NCI-H226 (cell line): ENCODE data around the gene NPSR1.

Experiments
- DNase-seq: peaks from one replicate; pipeline ENCODE4 v3.0.0-alpha.2; 2015

The NPSR1 gene

DNA sequence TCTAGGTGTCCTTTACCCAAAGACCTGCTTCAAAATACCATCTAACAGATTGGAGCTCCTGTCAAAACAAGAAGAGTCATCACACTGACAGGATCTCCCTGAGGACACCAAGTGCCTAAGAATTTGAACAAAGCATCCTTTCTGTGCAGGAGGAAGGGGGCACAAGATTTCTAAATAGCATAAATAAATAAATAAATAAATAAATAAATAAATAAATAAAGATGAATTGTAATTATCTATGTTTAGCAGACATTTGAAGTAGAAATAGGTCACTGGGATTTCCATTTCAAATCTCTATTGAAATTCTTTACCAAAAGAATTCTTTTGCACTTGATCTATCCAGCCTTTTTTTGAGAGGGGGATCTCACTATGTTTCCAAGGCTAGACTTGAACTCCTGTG, 65.3 kb downstream of the NPSR1 start:
- no peak for DNase-seq

DNA sequence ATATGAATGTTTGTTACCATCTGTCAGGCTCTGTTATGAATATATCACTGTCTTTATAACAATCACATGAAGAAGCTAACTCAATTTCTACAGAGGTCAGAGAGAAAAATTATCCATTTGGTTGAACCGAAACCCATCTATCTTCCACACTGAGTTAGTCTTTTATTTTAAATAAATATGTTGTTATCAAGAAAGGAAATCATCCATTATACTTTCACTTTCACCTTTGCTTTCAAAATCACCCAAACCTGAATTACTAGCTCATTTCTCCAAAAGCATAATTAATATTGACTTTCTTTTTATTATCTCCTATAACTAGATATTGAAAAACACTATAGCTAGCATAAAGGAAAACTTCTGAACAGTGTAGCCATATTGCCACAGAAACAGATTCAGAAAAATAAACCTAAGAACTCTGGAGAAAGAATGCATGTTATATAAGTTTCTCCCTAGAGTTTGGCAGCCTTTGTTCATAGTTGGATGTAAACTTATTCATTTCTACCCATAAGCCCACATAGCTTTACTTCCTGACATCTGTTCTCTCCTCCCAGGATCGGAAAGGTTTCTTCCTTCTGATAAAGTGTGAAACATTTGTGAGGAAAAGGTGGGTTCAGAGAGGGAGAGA, 66.0 kb downstream of the NPSR1 start:
- DNase-seq, result no peak

DNA sequence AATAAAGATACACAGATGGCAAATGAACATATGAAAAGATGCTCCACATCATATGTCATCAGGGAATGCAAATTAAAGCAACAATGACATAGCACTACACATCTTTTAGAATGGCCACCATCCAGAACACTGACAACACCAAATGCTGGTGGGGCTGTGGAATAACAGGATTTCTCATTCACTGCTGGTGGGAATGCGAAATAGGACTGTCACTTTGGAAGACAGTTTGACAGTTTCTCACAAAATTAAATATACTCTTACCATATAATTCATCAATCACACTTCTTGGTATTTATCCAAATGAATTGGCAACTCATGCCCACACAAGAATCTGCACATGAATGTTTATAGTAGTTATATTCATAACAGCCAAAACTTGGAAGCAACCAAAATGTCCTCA, 68.2 kb downstream of the NPSR1 start:
- no peak for DNase-seq

DNA sequence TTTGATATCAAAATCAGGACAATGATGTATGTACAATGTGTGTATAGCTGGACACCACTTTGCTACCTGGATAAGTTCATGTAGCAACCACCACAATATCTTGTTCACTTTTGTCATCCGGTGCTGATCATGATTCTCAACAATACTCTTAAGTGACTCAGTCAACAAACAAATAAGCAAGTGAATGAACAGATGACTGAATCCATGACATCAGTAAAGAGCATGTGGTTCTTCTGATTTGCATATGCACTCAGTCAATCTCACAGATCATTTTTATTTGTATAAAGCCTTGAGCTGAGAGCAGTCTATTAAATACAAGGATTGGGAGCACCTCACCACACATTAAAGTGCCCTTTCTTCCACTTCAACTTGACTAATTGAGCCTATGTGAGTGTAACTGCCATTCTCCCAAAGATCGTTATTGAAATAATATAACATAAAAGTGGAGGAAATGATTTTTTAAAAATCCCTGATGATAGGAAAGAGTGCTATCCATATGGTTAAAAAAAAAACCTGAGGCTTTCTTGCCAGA, 69.5 kb downstream of the NPSR1 start:
- no peak for DNase-seq

DNA sequence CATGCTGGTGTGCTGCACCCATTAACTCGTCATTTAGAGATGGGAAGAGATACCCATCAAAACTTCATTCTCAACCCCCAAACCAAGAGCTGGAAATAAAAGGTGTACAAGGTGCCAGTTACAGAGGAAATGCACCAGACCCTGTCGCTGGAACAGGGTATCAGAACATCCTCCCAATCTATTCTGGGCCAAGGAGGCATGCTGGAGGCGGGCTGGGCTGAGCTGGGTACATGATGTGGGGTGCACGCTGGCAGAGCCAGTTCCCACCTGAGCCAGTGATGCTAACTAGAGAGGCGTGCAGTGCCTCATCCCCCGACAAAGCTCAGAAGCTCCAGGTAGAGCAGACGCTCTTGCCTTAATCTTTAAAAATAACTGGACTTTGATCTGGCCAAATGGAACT, 70.1 kb downstream of the NPSR1 start:
- no peak for DNase-seq

DNA sequence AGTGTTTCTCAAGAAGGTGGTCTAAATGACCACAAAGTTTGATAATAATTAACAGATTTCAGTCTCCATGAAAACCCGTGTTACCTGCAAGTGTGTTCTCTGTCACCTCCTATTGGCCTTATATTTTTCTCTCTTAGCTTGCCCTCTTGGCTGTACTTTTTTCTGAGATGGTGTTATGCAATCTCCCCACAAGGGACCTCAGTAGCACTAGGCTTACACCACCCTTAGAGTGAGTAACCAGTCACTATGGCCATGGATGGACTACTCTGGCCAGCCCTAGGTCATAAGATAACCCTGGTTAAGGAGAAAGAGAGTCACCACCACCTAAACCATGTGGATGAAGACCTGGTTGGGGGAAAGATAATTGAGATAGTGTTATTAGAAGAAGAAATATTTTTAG, 76.8 kb downstream of the NPSR1 start:
- DNase-seq, result no peak

DNA sequence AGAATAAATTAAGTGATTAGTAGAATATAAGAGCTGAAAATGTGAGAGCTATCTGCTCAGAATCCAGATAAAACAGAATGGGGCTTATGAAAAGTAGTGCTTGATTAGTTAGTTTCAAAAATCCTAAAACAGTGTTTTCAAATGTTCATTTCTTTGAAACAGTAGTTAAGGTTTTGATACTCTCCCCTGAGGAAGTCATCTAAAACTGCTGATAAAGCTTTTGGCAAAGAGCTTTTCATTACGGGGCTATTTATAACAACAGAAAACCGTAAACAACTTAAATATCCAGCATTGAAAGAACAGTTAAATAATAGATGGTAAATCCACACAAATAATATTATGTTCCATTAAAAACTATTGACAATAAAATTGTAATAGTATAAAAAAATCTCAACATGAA, 77.5 kb downstream of the NPSR1 start:
- DNase-seq, result no peak

DNA sequence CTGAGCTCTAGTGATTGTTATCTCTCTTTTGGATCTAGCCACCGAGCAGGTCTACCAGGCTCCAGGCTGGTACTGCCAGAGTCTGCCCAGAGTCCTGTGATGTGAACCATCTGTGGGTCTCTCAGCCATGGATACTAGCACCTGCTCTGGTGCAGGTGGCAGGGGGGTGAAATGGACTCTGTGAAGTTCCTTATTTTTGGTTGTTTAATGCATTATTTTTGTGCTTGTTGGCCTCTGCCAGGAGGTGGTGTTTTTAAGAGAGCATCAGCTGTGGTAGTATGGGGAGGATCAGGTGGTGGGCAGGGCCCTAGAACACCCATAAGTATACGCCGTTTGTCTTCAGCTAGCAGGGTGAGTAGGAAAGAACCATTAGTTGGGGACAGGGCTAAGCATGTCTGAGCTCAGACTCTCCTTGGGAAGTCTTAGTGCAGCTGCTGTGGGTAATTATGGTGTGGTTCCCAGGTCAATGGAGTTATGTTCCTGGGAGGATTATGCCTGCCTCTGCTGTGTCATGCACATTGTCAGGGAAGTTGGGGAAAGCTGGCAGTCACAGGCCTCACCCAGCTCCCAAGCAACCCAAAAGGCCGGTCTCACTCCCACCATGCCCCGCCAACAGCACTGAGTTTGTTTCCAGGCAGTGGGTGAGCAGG, 81.8 kb downstream of the NPSR1 start:
- no peak for DNase-seq

DNA sequence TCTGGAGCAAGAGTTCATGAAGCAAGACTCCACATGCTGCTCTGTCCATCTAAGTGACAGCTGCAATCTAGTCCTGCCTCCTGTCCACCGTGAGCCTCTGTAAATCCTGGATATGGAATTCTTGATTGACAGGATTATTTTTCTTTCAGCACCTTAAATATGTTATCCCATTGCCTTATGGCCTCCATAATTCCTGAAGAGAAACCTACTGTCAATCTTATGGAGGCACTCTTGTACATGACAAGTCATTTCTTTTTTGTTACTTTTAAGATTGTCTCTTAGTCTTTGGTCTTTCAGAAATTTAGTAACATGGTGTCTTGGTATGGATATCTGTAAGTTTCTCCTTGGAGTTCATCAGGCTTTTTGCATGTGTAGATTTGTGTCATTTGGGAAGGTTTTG, 82.8 kb downstream of the NPSR1 start:
- DNase-seq, result no peak

DNA sequence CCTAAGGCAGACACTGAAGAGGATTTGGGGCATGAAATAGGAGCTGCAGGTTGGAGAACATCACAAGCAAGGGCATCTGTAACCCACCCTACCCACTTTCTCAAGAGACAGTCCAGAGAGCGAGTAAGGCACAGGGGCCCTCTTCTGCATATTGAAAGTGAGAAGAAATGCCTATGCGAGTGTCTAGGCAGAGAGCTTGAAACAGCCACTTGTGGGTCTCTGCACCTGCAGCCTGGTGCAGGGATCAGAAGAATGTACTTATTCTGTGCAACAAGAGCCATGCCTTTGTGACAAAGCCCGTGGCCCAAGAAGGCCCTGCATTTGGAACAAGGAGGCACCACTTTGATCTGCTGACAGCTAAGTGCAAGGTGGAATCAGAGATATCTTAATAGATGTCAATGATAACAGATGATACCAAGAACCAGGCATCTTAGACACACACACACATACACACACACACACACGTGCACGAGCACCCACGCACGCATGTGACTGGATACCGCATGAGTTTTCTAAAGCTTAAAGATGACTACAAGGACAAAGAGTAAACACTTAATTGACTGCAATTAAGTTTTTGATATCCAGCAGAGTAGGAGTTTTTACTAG, 89.3 kb downstream of the NPSR1 start:
- no peak for DNase-seq

DNA sequence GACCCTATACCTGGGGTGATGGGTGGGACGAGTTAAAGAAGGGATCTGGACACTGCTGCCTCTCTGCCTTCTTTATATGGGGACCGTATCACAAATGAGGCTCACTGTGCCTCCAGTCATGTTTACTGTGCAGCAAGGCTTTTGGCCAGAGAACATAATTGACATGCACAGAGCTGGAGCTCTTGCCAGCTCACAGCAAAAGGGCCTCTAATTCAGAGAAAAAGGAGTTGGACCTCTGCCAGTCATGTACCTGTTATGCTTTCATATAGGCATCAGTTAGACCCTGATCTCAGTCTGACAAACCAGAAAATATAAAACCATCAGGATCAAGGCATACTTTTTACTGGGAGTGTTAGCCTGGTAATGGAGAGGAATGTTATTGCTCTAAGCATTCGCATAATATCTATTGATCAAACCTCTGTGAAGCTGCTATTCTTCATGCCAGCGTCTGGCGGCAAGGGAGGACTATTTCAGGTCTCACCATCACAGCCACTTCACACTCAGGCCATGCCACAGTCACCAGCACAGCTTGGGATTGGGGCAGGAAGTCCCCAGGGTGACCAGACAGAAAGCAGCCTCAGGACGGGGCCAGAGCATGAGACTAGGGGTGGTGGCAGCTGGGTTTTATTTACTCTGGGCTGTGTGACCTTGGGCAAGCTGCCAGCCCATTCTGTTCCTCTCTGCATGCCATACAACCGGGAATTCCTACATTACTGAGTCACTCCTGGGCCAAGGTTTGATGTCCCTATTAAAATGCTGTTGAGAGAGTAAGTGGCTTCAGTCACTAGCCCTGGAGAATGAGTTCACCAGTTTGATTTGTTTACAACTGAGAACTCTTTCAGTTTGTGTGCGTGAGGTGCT, 90.1 kb downstream of the NPSR1 start:
- no peak for DNase-seq

DNA sequence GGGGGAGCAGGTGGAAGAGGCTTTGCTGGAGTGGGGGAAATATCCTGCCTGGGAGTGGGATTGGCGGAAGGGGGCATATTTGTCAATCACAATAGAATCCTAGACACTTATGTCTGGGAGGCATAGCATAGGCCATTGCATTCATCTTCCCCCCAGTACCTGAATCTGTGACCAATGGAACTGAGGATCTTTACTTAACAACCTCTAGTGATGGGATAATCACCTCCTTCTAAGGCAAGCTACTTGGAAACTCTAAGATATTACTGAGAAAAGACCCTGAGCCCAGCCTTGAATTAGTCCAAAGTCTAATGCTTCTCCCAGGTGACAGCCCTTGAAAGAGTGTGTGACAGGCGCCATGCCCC, 90.7 kb downstream of the NPSR1 start:
- no peak for DNase-seq

DNA sequence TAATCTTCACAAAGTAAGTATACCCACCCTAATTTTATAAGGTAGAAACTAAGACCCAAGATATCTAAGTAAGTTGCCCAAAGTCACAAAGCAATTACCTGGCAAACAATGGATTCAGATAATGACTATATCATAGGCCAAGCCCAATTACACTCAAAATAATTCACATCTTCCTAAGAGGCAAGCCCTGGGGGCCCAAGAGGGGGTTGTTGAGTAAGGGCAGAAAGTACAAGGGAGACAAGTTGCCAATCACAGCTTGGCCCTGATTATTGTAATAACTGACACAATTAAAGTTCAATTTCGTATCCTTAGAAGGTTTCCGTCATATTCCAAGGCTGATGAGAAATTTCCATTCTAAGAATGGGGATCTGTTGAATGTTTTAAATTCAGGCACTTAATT, 91.4 kb downstream of the NPSR1 start:
- DNase-seq, result no peak

DNA sequence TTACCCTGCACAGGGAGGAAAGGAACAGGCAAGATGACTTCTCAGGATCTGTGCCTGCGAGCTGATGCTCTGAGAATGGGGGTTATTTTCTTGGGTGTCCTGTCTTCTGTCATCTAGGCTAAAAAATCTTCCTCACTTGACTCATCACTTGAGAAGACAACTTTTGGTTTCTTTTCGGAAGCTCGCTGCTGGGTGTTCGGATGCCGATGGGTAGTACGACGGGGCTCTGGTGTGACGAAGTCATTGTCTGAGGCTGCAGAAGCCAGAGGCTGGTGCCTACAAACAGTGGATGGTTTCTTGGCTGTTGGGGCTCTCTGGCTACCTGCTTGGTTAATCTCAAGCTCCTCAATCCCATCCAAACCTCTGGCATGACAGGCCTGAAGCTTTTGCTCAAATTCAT, 92.2 kb downstream of the NPSR1 start:
- DNase-seq, result no peak

DNA sequence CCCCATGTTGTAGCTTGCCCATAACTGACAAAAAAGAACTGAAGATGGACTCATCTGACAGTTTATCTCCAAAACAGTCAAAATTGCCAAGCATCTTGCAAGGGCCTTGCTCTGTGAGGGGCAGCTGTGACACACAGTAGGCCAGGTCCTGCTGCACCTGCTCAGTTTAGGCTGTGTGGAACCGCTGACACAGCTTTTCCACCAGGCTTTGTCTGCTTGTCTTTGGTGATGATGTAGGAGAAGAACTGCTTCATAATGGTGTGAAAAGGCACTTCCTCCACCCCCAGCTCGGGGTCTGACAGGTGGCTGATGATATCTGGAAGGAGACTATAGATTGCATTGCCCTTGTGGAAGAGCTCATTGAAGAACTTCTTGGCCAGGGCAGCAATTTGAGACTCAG, 92.6 kb downstream of the NPSR1 start:
- DNase-seq, result no peak

DNA sequence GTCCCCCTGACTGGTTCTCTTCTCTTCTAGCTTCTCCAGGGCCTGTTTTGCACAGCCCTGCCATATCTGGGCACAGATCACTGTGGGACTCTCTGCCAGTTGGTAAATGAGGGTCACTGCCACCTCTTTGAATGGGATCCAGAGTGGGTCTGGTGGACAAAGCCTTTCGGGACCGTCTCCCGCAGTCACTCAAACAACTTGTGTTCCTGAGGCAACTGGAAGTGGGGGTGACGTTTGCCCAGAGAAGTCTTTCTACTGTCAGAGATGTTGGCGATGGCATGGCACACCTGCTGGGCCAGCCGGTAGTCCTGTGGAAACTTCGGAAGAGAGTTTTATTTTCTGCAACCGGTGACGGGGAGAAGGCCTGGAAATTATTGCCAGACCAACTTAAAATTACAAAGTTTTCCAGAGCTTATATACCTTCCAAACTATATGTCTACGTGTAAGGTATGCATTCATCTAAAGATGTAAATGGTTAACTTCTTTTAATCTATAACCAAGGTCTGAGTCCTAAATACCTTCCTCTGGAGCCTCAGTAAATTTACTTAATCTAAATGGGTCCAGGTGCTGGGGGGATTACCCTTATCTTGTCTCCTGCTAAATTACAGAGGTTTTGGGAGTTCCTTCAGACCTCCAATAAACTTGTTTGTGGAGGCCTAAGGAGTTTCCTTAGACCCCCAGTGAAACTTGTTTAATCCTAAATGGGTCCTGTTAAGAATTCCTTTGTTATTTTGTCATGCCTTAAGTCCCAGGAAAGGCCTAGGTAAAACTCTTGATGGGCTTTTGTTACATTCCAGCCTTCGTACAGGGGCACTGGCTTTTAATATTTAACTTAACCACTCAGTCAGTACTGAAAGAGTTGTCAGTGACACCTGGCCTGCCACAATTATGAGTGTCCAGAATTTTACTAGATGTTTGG, 94.0 kb downstream of the NPSR1 start:
- no peak for DNase-seq

DNA sequence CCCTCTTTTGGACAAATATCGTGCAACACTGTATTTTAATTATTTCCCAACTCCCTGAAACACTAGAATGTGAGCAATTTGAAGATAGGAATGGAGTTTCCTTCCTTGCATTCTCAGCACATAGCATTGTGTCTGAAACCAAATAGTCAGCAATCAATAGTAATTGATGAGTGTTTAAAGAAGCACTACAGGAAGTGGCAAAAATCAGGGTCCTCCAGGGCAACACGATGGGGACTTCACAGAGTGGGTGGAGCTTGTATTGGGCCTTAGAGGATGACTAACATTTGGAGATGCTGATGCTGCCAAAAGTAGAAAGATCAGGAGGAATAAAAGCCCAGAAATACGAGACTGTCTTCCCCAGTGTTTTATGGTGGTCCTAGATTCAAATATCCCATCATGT, 94.9 kb downstream of the NPSR1 start:
- DNase-seq, result no peak

DNA sequence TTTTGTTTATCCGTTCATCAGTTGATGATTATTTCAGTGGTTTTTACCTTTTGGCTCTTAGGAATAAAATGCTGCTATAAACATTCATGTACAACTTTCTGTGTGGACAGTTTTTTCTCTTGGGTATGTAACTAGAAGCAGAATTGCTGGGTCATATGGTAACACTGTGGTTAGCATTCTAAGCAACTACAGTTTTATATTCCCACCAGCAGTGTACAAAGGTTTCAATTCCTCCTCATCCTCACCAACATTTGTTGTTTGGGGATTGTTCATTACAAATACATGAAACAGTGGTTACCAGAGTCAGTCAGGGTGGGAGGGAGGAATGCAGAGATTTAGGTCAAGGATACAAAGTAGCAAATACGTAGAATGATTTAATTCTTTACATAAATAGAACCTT, 97.0 kb downstream of the NPSR1 start:
- DNase-seq, result no peak

DNA sequence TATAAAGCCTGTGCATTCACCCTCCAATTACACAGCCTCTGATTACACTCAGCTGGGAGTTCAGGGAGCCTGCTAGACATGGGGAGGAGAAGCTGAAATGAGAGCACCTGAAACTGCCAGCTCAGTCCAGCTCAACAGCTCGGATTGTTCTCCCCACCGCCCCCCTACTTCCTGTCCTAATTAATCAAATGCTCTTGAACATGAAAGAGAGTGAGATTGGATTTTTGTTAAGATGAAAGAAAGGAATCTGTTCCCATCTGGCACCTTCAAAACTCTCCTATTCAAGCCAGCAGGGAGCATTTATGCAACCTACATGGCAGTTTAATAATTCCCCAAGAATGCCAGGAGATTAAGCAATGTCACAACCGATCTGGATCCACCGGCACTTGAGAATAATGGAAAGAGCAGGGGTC, 98.0 kb downstream of the NPSR1 start:
- DNase-seq, result no peak

DNA sequence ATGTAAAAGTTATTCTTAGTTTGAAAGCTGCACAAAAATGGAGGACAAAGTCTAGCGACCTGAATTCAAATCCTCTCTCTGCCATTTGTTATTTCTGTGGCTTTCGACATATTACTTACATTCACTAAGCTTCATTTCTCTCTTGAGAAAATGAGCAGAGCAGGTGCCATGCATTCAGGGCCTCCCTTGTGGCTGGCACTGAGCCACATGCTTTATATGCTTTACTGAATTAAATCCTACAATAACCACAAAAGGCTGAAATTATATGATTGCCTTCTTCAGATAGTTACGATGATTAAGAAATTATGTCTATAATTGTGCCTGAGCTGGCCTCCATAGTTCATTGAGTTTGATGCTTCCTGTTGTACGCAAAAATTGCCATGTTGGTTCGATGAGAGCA, 98.7 kb downstream of the NPSR1 start:
- no peak for DNase-seq

DNA sequence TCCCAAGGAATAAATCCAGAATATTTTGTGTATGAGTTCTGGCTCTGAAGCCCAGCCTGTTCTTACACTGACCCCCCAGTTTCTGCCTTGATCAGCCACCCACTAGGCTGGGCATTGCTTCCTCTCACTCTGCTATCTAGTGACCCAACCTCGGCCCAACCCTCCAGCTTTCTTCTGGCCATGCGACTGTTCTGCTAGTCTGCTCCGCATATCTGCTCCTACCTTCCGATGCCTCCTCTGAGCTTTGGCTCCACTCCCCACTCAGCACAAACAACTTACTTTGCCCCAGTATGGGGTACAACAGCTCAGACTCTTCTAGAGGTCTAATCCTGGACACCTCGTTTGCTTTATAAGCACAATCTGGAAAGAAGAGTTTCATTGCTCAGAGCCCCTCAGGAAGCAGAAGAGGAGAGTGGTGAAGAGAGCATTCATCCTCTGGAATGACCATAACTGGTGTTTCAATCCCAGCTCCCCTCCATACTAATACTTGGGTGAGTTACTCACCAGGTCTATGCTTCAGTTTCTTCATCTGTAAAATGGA, 99.6 kb downstream of the NPSR1 start:
- no peak for DNase-seq

DNA sequence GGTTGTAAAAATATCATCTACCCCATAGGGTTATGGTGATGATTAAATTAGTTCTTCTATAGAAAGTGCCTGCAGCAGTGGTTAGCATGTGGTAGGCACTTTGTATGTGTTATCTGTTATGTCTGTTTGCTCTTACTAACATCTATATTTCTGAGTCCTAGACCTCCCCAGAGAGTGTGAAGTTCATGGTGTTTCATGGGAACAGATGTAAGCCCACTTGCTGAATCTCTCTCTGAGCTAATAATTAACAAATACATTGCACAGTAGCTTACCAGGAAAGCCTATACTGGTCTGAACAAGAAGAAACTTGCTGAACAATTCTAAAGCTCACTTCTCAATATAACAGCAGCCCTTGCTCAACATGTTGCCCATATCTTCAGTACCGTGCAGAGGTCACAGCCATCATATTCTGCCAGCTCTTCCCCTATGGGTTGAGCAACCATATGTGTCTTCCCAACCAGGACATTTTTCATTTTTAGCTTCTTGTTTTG, 100.1 kb downstream of the NPSR1 start:
- no peak for DNase-seq
